ENCODE data around the gene ONECUT3. TPM values are rescaled to one million over a fixed set of nuclear protein-coding genes. Genes with fewer than 3 reads are reported as not detected.
A peak's percentile ranks its signal among the peaks of the same experiment; 100 is the strongest.

ONECUT3 gene
- total RNA-seq, 1 donor, result not detected

DNA sequence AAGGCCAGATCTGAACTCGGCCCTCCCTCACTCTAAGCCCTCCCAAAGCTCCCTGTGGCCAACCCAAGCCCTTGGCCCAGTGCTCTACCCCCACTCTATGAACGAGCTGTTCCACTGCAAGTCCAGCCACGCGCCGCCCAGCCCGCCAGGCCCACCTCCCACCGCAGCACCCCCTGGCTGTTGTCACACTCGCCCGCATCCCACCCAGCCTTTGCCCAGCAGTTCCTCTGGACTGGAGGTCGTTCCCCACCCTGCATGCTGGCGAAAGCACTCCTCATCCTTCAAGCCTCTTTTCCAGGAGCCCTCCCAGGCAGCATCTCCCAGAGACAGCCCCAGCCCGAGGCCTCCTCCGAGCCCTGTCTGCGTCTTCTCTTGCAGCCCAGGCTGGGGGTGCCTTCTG, 33.1 kb upstream of the ONECUT3 start:
- Histone ChIP-seq H3K36me3 (ENCODE audit: insufficient read depth, low read length) (no peaks in the 10 kb centered on the region), H3K4me2 (ENCODE audit: insufficient read depth, low read length) (no peak overlapping the region), H3K4me1 (ENCODE audit: insufficient read depth, low read length) (no peaks in the 10 kb centered on the region), H3K79me2 (ENCODE audit: insufficient read depth, low read length) (no peaks in the 10 kb centered on the region), H3K27me3 (ENCODE audit: insufficient read depth, low read length) (peaks cover 18% of the 10 kb centered on the region), H3K27ac (ENCODE audit: low read depth, low read length) (no peak overlapping the region), H3K9me3 (ENCODE audit: low read depth, low read length) (no peaks in the 10 kb centered on the region), H2AFZ (ENCODE audit: low read length) (no peak overlapping the region), H4K20me1 (ENCODE audit: insufficient read depth, low read length) (no peaks in the 10 kb centered on the region), H3K4me3 (ENCODE audit: insufficient read depth, low read length) (no peak overlapping the region)
- TF ChIP-seq, protein P1, sequence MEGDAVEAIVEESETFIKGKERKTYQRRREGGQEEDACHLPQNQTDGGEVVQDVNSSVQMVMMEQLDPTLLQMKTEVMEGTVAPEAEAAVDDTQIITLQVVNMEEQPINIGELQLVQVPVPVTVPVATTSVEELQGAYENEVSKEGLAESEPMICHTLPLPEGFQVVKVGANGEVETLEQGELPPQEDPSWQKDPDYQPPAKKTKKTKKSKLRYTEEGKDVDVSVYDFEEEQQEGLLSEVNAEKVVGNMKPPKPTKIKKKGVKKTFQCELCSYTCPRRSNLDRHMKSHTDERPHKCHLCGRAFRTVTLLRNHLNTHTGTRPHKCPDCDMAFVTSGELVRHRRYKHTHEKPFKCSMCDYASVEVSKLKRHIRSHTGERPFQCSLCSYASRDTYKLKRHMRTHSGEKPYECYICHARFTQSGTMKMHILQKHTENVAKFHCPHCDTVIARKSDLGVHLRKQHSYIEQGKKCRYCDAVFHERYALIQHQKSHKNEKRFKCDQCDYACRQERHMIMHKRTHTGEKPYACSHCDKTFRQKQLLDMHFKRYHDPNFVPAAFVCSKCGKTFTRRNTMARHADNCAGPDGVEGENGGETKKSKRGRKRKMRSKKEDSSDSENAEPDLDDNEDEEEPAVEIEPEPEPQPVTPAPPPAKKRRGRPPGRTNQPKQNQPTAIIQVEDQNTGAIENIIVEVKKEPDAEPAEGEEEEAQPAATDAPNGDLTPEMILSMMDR (IDR thresholded peaks at IDR 0.05; ENCODE audit: extremely low read depth, low read depth, low read length), result no peak
- DNase-seq (ENCODE audit: insufficient read length, low spot score, missing footprints), result no peak

DNA sequence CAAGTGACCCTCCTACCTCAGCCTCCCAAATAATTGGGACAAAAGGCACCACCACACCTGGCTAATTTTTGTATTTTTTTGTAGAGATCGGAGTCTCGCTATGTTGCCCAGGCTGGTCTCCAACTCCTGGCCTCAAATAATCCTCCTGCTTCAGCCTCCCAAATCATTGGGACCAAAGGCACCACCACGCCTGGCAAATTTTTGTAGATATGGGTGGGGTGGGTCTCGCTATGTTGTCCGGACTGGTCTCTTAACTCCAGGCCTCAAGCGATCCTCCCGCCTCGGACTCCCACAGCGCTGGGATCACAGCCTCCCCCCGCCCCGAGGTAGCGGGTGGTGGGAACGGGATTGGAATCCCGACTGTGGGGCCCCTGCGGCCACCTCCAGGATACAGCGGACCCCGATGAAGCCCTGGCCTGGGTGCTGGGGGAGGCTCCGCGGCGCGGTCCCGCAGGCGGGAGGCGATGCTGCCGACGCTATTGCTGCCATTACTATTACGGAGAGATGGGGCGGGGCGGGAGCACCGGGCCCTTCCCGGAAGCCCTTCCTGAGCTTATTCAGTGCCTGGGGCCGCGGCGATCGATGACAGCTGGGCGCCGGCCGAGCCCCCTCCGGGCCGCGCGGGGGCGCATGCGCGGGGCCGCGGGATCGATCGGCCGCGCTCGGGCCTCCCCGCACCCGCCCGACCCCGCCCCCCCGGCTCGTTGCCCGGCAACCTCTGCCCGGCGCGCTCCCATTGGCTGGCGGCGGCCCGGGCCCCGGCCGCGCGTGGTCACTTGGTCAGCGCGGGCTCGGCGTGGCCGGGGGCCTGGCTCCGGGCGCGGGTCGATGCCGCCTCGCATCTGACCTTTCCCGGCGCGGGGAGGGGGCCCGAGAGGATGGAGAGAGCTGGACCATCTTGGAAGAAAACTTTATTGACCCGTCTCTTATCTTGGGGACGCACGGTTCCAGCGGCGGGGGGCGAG, 27.9 kb upstream of the ONECUT3 start:
- Histone ChIP-seq H3K4me3 (ENCODE audit: insufficient read depth, low read length) (peak overlapping the region; percentile 71), H3K4me1 (ENCODE audit: insufficient read depth, low read length) (peaks cover 3% of the 10 kb centered on the region), H4K20me1 (ENCODE audit: insufficient read depth, low read length) (no peaks in the 10 kb centered on the region), H3K4me2 (ENCODE audit: insufficient read depth, low read length) (peak overlapping the region; percentile 78), H3K9me3 (ENCODE audit: low read depth, low read length) (no peaks in the 10 kb centered on the region), H3K36me3 (ENCODE audit: insufficient read depth, low read length) (no peaks in the 10 kb centered on the region), H3K27ac (ENCODE audit: low read depth, low read length) (no peak overlapping the region), H3K27me3 (ENCODE audit: insufficient read depth, low read length) (peaks cover 24% of the 10 kb centered on the region), H3K79me2 (ENCODE audit: insufficient read depth, low read length) (no peaks in the 10 kb centered on the region), H2AFZ (ENCODE audit: low read length) (peak overlapping the region; percentile 86)
- TF ChIP-seq, protein P1 (IDR thresholded peaks at IDR 0.05; ENCODE audit: extremely low read depth, low read depth, low read length), result no peak
- DNase-seq (ENCODE audit: insufficient read length, low spot score, missing footprints), result peak; percentile 100

DNA sequence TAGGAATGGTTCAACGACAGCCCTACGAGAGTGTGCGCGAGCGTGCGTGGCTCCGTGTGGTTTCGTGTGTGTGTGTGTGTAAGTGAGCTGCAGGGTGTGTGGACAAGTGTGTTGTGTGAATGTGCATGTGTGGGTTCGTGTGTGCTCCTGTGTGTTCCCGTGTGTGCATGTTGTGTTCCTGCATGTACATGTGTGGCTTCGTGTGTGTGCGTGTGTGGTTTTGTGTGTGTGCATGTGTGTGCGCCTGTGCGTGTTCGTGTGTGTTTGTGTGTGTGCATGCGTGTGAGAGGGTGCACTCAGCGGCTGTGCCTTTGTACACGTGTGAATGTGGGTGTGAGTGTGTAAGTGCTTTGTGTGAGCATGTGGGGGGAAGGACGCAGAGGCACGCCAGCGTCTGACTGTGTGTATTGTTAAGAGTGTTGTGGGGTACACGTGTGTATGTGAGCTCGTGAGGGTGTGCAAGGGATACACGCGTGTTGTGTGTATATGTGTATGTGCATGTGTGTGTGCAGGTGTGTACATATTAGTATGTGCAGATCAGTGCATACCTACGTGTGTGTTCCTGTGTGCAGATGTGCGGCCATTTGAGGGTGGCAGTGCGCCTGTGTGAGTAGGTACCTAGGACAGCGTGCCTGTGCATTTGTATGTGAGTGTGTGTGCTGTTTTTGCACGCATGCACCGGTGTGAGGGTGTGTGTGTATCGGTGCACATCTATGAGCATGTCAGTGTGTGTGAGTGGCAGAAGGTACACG, 24.3 kb upstream of the ONECUT3 start:
- no peak overlapping the region for H3K4me3 ChIP-seq (ENCODE audit: insufficient read depth, low read length)
- H3K4me2 ChIP-seq (ENCODE audit: insufficient read depth, low read length), result no peak overlapping the region
- H3K27ac ChIP-seq (ENCODE audit: low read depth, low read length), result no peak overlapping the region
- no peak overlapping the region for H2AFZ ChIP-seq (ENCODE audit: low read length)
- TF ChIP-seq, protein P1 (IDR thresholded peaks at IDR 0.05; ENCODE audit: extremely low read depth, low read depth, low read length), result no peak
- peaks cover 3% of the 10 kb centered on the region for H3K4me1 ChIP-seq (ENCODE audit: insufficient read depth, low read length)
- no peaks in the 10 kb centered on the region for H3K9me3 ChIP-seq (ENCODE audit: low read depth, low read length)
- peaks cover 21% of the 10 kb centered on the region for H3K27me3 ChIP-seq (ENCODE audit: insufficient read depth, low read length)
- DNase-seq (ENCODE audit: insufficient read length, low spot score, missing footprints), result peak; percentile 66
- no peaks in the 10 kb centered on the region for H3K36me3 ChIP-seq (ENCODE audit: insufficient read depth, low read length)
- H4K20me1 ChIP-seq (ENCODE audit: insufficient read depth, low read length), result no peaks in the 10 kb centered on the region
- no peaks in the 10 kb centered on the region for H3K79me2 ChIP-seq (ENCODE audit: insufficient read depth, low read length)

DNA sequence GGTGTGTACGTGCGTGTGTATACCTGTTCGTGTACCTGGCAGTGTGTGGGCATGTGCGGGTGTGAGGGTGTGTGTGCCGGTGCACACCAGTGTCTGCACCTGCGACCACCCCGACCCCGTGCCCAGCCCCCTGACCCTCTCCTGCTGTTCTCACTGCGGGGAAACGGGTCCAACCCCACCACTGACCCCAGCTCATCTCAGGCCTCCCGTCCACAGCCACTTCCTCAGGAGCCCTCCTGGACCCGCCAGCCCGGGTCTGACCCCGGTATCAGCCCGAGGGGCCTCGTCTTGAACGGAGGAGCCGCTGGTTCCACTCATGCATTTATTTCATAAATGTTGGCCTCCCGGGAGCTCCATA, 23.8 kb upstream of the ONECUT3 start:
- peaks cover 27% of the 10 kb centered on the region for H3K27me3 ChIP-seq (ENCODE audit: insufficient read depth, low read length)
- no peak overlapping the region for H3K27ac ChIP-seq (ENCODE audit: low read depth, low read length)
- no peak overlapping the region for H2AFZ ChIP-seq (ENCODE audit: low read length)
- no peaks in the 10 kb centered on the region for H3K79me2 ChIP-seq (ENCODE audit: insufficient read depth, low read length)
- no peaks in the 10 kb centered on the region for H3K36me3 ChIP-seq (ENCODE audit: insufficient read depth, low read length)
- H3K4me3 ChIP-seq (ENCODE audit: insufficient read depth, low read length), result no peak overlapping the region
- H3K4me1 ChIP-seq (ENCODE audit: insufficient read depth, low read length), result peaks cover 3% of the 10 kb centered on the region
- H3K4me2 ChIP-seq (ENCODE audit: insufficient read depth, low read length), result no peak overlapping the region
- TF ChIP-seq, protein P1 (IDR thresholded peaks at IDR 0.05; ENCODE audit: extremely low read depth, low read depth, low read length), result no peak
- DNase-seq (ENCODE audit: insufficient read length, low spot score, missing footprints), result no peak
- no peaks in the 10 kb centered on the region for H3K9me3 ChIP-seq (ENCODE audit: low read depth, low read length)
- H4K20me1 ChIP-seq (ENCODE audit: insufficient read depth, low read length), result no peaks in the 10 kb centered on the region

Measured in osteoblast (primary cell).